OCI-M2 (cell line): ENCODE results near the gene SETD3.

Experiments
- DNase-seq: peaks from one replicate; lab custom pipeline; 2025; ENCODE audit not compliant: unreplicated experiment; lab: John Stamatoyannopoulos, UW

SETD3 gene

DNA sequence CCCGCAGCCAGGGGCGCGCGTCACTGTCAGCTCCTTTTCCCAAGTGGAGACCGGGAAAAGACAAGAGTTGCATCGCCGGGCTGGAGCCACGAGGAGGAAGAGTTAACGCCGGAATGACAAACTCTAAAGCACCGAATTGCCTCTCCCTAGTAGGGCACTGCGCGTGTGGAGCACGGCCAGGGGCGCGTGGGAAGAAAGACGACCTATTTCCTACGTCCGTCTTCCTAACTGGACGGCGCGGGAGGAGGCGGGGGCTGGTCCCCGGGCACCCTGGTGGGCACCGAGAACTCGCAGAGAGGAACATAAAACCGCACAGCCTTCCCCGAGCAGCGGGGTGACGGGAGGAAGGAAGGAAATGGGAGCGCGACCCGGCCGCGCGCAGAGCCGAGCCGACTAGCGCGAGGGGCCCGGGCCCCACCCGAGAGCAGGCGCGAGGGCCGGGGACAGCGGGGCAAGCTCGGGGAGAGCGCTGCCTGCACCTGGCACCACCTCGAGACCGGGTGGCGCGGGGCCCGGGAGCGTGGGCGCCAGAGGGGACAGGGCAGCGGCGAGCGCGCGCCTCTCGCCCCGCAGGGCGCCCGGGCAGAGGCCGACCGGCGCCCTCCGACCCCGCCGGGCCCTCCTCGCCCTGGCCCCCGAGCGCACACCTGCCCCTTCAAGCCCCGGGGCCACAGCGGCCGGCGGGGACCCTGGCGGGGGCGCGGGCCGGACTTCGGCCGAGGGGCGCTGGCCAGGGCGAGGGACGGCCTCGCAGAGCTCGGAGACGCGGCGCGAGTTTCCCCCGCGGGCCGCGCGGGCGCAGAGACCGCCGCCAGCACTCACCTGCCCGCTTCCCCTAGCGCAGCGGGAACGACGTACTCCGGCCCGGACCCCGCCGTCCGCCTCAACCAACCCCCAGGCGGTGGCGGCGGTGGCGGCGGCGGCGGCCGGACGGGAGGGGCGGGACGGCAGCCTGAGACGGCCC, at the start of gene SETD3:
Gene SETD3 (minus strand): TSS at position 954 of the 964 bp plus-strand sequence. CDS start 15,054 bp downstream, outside the sequence.
- DNase-seq, result no peak

- no peak for DNase-seq
Observed at GRCh38 chr14:99529899-99530298, 49.2 kb upstream of the SETD3 start.

DNA sequence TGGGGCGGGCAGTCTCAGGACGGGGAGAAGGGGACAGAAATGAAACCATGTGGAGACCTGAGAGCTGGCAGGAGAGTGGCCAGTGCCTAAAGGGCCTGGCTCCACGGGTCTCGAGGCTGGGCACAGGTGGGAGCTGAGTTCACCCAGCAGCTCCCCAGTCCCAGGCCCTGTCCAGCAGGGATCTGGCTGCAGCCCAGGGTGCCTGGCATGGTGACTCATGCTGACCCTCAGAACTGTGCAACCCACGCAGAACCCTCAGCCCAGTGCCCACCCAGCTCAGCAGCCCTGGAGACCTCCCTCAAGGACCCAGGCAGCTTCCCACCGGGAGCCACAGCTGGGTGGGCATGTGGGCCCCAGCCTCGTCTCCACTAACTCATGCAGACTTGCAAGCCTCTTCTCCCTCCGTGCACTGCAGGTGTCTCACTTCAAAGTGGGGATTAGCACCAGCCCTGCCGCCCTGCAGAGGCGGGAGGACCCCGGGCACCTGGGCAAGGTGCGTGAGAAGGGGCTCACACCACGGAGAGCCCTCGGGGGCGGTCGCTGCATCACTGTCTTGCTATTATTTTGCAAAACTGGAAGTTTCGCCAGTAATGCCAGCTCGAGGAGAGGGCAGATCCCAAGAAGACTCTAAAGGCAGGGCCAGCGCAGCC, 46.9 kb upstream of the SETD3 start:
- DNase-seq, result no peak

GRCh38 chr14:99527026-99527425, 46.4 kb upstream of the SETD3 start:
- no peak for DNase-seq

- DNase-seq, result no peak
Observed at GRCh38 chr14:99525699-99526080, 45.0 kb upstream of the SETD3 start.

GRCh38 chr14:99524804-99525698, 44.4 kb upstream of the SETD3 start:
- DNase-seq, result no peak

DNA sequence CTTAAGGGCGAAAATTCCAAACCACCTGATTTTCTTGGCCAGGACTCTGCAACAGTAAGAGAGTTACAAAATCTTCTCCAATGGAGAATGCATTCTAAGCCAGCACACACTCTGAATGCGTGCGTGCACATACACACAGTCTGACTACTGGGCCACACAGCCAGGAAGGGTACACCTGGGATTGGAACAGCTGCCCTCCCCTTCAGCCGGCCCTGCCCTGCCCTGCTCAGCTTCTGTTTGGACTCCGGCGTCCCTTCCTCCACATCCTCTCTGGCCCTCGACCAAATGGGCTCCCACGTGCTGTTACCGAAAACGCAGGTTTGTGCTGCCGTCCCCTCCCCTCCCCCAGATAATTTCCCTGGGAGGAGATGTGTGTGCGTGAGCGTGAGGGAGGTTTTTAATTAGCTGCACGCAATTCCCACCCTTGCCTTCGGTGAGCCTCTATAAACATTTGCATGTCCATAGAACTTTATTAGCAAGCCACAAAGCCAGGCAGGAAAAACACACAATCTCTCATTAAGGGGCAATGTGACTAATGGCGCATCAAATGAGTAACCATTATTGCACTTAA, 43.5 kb upstream of the SETD3 start:
- DNase-seq, result no peak

DNA sequence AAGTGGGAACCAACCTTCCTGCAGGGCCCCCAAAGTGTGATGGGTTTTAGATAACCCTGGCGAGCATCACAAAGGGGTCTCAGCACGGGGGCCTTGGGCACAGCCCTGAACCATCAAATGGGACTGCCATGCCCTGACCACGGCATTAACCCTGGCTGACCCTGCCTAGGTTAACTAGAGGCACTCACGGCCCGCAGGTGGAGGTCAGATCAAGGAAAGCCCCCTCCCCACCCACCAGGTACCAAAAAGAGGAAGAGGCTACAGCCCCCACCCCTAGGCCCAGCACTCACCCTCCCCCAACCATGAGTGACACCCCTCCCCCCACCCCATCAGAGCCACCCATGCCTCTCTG, 43.0 kb upstream of the SETD3 start:
- no peak for DNase-seq

DNA sequence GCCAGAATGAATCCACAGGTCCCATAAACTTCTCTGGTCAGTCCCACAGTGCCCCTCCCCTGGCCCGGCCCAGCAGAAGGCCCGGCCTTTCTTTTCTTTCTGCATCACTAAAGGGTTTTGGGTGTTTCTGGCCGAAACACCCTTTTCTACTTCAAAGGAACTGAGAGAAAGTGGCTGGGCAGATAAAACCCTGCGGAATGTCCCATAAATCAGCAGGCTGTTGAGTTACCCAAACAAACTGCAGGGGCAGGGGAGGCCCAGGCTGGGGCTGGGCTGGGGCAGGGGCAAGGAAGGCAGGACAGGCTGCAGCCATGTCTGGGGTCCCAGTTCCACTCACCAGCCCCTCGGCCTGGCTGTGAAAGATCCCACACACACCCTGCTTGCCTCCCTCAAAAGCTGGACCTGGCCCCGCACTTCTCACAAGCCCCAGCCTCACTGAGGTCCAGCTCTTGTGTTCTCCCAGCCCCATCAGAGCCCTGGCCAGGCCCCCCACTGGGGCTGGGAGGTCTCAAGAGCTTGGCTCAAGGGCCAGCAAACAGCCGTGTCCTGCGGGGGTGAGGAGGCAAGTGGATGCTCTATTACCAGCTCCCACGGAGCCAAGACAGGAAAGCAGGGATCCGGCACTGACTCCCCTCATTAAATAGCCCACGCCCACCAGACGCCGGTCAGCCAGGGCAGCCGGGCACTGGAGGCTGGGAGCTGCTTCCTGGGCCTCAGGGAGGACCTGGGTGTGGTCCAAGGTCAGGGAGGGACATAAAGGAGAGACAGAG, 42.5 kb upstream of the SETD3 start:
- no peak for DNase-seq

DNA sequence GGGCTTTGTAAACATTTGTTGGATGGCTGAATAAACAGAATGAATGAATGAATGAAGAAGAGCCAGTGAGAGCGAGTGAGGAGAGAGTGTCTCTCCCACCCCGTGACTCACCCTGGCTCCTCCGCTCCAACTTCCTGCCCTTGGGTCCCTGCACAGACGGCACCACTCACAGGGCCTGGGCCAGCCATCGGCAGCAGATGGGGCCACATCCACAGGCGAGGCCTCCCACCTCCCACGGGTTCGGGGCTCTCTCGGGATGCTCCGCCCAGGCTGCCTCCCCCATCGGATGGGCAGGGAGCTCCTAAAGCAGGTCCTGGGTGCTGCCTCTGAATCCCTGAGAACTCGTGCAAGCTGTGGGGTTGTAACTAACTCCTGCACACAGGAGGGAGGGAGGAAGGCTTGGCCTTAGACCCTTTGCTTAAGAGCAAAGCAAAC, 41.8 kb upstream of the SETD3 start:
- DNase-seq, result no peak

DNA sequence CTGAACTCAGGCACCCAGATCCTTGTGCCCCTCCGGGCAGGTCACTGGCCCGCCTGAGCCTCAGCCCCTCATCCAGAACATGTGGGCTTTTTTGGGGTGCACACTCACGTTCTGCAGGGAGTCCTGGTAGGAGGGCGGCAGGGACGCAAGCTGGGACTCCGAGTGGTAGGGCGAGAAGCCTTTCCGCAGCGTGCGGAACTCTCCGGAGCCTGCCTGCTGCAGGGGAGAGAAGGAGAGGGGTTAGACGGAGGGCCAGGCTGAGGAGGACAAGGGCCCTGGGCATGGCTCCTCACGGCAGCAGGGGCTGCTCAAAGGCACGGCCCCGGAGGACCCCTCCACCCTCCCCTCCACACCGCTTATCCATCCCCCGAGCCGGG, 41.4 kb upstream of the SETD3 start:
- DNase-seq, result no peak

GRCh38 chr14:99521176-99522024, 40.7 kb upstream of the SETD3 start:
- no peak for DNase-seq

- no peak for DNase-seq
Observed at GRCh38 chr14:99520571-99521081, 40.0 kb upstream of the SETD3 start.

- no peak for DNase-seq
Observed at GRCh38 chr14:99519931-99520421, 39.3 kb upstream of the SETD3 start.

- no peak for DNase-seq
Observed at GRCh38 chr14:99519347-99519881, 38.8 kb upstream of the SETD3 start.

- peak; percentile 4 for DNase-seq
Observed at GRCh38 chr14:99518441-99519346, 38.0 kb upstream of the SETD3 start.

GRCh38 chr14:99517643-99518381, 37.2 kb upstream of the SETD3 start:
- DNase-seq, result no peak
